Right lung (tissue), 5 donors: Measurements from ENCODE around the gene MORN3. TPM values are rescaled to one million over a fixed set of nuclear protein-coding genes. Genes with fewer than 3 reads are reported as not detected.

ENCODE experiments used
- DNase-seq, 2 donors: peaks; one replicate each; pipeline ENCODE4 v3.0.0-alpha.2; 2013
- polyA plus RNA-seq, 5 donors: library from polyadenylated mRNA; unstranded; fragments of 120-200 nt; gene quantifications; one replicate each; pipeline versions ENCODE4 v1.2.1 to v1.2.3, GENCODE V29; 2013; ENCODE audit warnings: inconsistent platforms in 1 of 5, low replicate concordance in 1 of 5; ENCODE audit not compliant: insufficient read length in 5 of 5, insufficient read depth in 1 of 5

MORN3 gene
- polyA plus RNA-seq, 5 donors = 0.70 to 2.6 (median 1.9) TPM

DNA sequence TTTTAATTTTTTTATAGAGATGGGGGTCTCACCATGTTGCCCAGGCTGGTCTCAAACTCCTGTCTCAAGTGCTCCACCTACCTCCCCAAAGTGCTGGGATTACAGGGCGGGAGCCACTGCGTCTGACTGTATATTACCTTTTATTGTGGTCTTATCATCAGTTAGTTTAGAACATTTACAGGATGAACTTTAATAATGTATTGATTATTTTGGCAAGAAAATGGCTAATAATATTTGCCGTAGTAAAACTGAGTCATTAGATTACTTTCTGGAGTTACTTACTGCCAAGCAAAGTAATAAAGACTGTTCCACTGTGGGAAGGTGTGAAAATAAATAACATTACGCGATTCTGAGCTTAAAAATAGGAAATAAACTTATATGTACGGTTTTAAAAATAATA is 66.7 kb downstream of the MORN3 start:
- DNase-seq = no peak

DNA sequence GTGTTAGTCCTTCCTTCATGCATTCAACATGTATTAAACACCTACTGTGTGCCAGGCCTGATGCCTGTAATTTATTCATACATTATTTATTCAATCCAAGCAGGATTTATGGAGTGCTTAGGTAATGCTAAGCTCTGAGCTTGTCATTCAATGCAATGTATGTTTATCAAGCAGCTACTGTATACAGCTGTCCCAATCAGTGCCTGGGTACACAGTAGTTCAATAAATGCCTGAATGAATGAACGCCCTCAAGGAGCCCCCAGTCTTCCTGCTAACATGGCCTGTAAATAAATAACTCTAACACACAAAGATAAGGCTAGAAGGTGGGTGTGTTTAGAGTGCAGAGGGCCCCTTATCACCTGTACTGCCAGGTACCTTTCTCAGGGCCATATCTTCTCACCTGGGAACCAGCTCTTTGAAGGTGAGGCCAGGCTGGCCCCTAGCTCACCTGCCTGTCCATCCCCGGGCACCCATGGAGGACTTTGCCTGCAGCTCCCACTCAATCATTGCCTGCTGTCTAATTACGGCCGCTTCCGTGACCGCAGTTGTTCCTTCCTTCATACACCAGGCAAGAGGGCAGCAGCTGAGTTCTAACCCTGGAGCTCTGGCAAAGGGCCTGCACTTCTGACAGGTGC is 68.6 kb downstream of the MORN3 start:
- DNase-seq = no peak

Other genes with a start within 250 kb of the MORN3 start
- 10 to 100 TPM; 34.3 to 39.8 (median 37.8) TPM for gene KDM2B, start 88.6 kb downstream of the MORN3 start, polyA plus RNA-seq
- 10 to 100 TPM in 4 of 5 donors, 1 to 10 TPM in 1; 8.7 to 20.6 (median 11.4) TPM for gene ORAI1, start 43.1 kb downstream of the MORN3 start, polyA plus RNA-seq
- gene TMEM120B, start 43.1 kb upstream of the MORN3 start, polyA plus RNA-seq = 10 to 100 TPM in 3 of 5 donors, 1 to 10 TPM in 2; 6.8 to 13.5 (median 11.3) TPM
- 10 to 100 TPM in 4 of 5 donors, 1 to 10 TPM in 1; 7.2 to 13.7 (median 11.1) TPM for gene RHOF, start 124.0 kb upstream of the MORN3 start, polyA plus RNA-seq
- gene SETD1B, start 134.4 kb upstream of the MORN3 start, polyA plus RNA-seq = 10 to 100 TPM in 4 of 5 donors, 1 to 10 TPM in 1; 9.4 to 16.6 (median 13.1) TPM
- under 1 TPM in 3 of 5 donors, not detected in 2; 0.08 to 0.34 (median 0.10) TPM for gene HPD, start 189.2 kb upstream of the MORN3 start, polyA plus RNA-seq
- 10 to 100 TPM; 37.3 to 56.4 (median 45.9) TPM for gene PSMD9, start 219.1 kb upstream of the MORN3 start, polyA plus RNA-seq
- gene CFAP251, start 248.9 kb upstream of the MORN3 start, polyA plus RNA-seq = 10 to 100 TPM in 1 of 5 donors, 1 to 10 TPM in 4; 3.8 to 12.5 (median 9.6) TPM